ENCODE results near the gene SLC9A2.

Gene SLC9A2

DNA sequence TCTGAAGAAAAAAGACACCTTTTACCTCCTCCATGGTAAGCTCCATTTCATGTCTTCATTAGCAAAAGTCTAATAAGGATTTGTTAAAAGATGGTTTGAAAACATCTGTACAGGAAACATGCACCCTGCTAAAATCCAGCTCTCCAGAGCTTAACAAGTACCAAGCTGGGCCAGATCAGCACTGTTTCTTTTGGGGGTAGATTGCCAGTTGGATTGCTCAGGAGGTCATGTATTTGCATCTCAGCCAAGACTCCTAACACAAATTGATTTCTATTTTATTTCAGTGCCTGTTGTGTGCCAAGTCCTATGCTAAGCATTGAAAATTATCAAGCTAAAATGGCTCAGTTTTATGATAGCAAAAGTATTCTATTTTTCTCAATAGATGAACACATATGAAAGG, 139.1 kb downstream of the SLC9A2 start:
- no peak overlapping the region for H3K4me3 ChIP-seq (ENCODE audit: low read length)
- DNase-seq (ENCODE audit: low read depth) = no peak
- TF ChIP-seq, protein P1, sequence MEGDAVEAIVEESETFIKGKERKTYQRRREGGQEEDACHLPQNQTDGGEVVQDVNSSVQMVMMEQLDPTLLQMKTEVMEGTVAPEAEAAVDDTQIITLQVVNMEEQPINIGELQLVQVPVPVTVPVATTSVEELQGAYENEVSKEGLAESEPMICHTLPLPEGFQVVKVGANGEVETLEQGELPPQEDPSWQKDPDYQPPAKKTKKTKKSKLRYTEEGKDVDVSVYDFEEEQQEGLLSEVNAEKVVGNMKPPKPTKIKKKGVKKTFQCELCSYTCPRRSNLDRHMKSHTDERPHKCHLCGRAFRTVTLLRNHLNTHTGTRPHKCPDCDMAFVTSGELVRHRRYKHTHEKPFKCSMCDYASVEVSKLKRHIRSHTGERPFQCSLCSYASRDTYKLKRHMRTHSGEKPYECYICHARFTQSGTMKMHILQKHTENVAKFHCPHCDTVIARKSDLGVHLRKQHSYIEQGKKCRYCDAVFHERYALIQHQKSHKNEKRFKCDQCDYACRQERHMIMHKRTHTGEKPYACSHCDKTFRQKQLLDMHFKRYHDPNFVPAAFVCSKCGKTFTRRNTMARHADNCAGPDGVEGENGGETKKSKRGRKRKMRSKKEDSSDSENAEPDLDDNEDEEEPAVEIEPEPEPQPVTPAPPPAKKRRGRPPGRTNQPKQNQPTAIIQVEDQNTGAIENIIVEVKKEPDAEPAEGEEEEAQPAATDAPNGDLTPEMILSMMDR (conservative IDR thresholded peaks at IDR 0.05; ENCODE audit: low read depth, low read length) = no peak
